GM12878 (cell line): ENCODE data around the gene FBXL14. TPM values are rescaled to one million over a fixed set of nuclear protein-coding genes. Genes with fewer than 3 reads are reported as not detected.

Experiments
- ATF2 ChIP-seq: IDR thresholded peaks from 2 replicates; pipeline ENCODE4 v1.6.1; 2012; ENCODE audit warnings: low read length, inconsistent platforms
- BACH1 ChIP-seq: fragments of 450-650 bp; IDR thresholded peaks from 2 replicates; pipeline ENCODE4 v1.6.1; 2017; ENCODE audit warnings: mild to moderate bottlenecking, borderline replicate concordance
- BCL11A ChIP-seq: IDR thresholded peaks from 2 replicates; pipeline ENCODE4 v1.6.1; 2011; ENCODE audit warnings: low read depth, low read length
- BCLAF1 ChIP-seq: fragments of 450-650 bp; IDR thresholded peaks from 2 replicates; pipeline ENCODE4 v1.6.1; 2017; ENCODE audit warnings: antibody characterized with exemption, mild to moderate bottlenecking, moderate library complexity
- CEBPB ChIP-seq, 2 experiments: fragments of 150-350 bp in 1 of 2; IDR thresholded peaks; 2 replicates each; pipeline ENCODE4 v1.6.1; 2012 to 2014; ENCODE audit warnings: low read depth in 2 of 2, low read length in 2 of 2, borderline replicate concordance in 1 of 2, inconsistent platforms in 1 of 2
- CHD4 ChIP-seq: fragments of 200-600 bp; sonication (generic); IDR thresholded peaks from 2 replicates; pipeline ENCODE4 v1.6.1; 2016; ENCODE audit warnings: mild to moderate bottlenecking
- DPF2 ChIP-seq: fragments of 450-650 bp; IDR thresholded peaks from 2 replicates; pipeline ENCODE4 v1.6.1; 2017; ENCODE audit warnings: mild to moderate bottlenecking
- EED ChIP-seq: sonication (generic); IDR thresholded peaks from 2 replicates; pipeline ENCODE4 v1.6.1; 2016; ENCODE audit warnings: antibody characterized with exemption, low read depth
- FOS ChIP-seq: IDR thresholded peaks from 3 replicates; pipeline ENCODE4 v1.6.1; 2011; ENCODE audit warnings: borderline replicate concordance; ENCODE audit not compliant: insufficient read length; ENCODE audit errors: extremely low read depth
- IKZF1 ChIP-seq: fragments of 450-650 bp; conservative IDR thresholded peaks from 2 replicates; pipeline ENCODE4 v1.6.1; 2017; ENCODE audit warnings: antibody characterized with exemption, mild to moderate bottlenecking
- LARP7 ChIP-seq: fragments of 450-650 bp; IDR thresholded peaks from 2 replicates; pipeline ENCODE4 v1.6.1; 2017; ENCODE audit warnings: mild to moderate bottlenecking
- MAX ChIP-seq: IDR thresholded peaks from 2 replicates; pipeline ENCODE4 v1.6.1; 2012; ENCODE audit warnings: low read depth, low read length, improper control_type of control experiment
- POLR2AphosphoS2 ChIP-seq: IDR thresholded peaks from 2 replicates; pipeline ENCODE4 v1.6.1; 2011; ENCODE audit warnings: low read depth, mild to moderate bottlenecking, low read length, improper control_type of control experiment, moderate library complexity
- POLR2AphosphoS5 ChIP-seq: IDR thresholded peaks from 2 replicates; pipeline ENCODE4 v1.6.1; 2011; ENCODE audit warnings: mild to moderate bottlenecking, low read length, inconsistent platforms
- RBBP5 ChIP-seq: fragments of 200-600 bp; sonication (generic); conservative IDR thresholded peaks from 2 replicates; pipeline ENCODE4 v1.6.1; 2016
- REST ChIP-seq: IDR thresholded peaks from 2 replicates; pipeline ENCODE4 v1.6.1; 2012; ENCODE audit warnings: mild to moderate bottlenecking, low read depth, low read length
- RUNX3 ChIP-seq: IDR thresholded peaks from 2 replicates; pipeline ENCODE4 v1.6.1; 2012; ENCODE audit warnings: low read length, inconsistent platforms
- SMAD5 ChIP-seq: IDR thresholded peaks from 2 replicates; pipeline ENCODE4 v1.6.1; 2016; ENCODE audit warnings: antibody characterized with exemption, low read depth
- STAT1 ChIP-seq: fragments of 450-650 bp; conservative IDR thresholded peaks from 2 replicates; pipeline ENCODE4 v1.6.1; 2014; ENCODE audit warnings: antibody characterized with exemption, mild to moderate bottlenecking
- STAT3 ChIP-seq: IDR thresholded peaks from 2 replicates; pipeline ENCODE4 v1.6.1; 2011; ENCODE audit warnings: low read depth, low read length, improper control_type of control experiment
- TCF3 ChIP-seq: IDR thresholded peaks from 2 replicates; pipeline ENCODE4 v1.6.1; 2012; ENCODE audit warnings: low read depth, mild to moderate bottlenecking, low read length, borderline replicate concordance; ENCODE audit not compliant: insufficient read depth
- ZNF384 ChIP-seq: IDR thresholded peaks from 2 replicates; pipeline ENCODE4 v1.6.1; 2012; ENCODE audit warnings: low read depth, mild to moderate bottlenecking, low read length, improper control_type of control experiment, borderline replicate concordance
- polyA plus RNA-seq, 11 experiments: library from polyadenylated mRNA; depleted of rRNA in 4 of 11; unstranded in 6 of 11; stranded (reverse) in 5 of 11; fragments of >200 nt; fragmentation: Nextera tagmentation in 4 of 11; fragmentation: Illumina TruSeq in 1 of 11; extraction: Ambion mirVana in 4 of 11; extraction: Trizol in 1 of 11; gene quantifications; 1 replicate in 1 of 11; 2 replicates in 10 of 11; pipeline versions ENCODE4 v1.2.1 to v1.2.3, GENCODE V29; 2011 to 2016; ENCODE audit warnings: inconsistent platforms in 2 of 11, missing spikeins in 2 of 11, low read depth in 1 of 11
- total RNA-seq, 4 experiments: library from RNA; depleted of rRNA in 3 of 4; stranded (reverse); fragments of >200 nt in 3 of 4; fragmentation: Illumina TruSeq in 1 of 4; extraction: Trizol in 1 of 4; gene quantifications; 2 replicates each; pipeline versions ENCODE4 v1.2.1 to v1.2.3, GENCODE V29; 2013 to 2021

FBXL14 gene
- total and polyA plus RNA-seq, 10 of the 15 experiments (the other 5 are each of a cell fraction or from before 2014, with no cell fraction given) = 0.44 to 19.0 (median 2.9) TPM

GRCh38 chr12:1533602-1534304 is 60.6 kb downstream of the FBXL14 start (continued):
- TF ChIP-seq BACH1 = no peak; the same call in 1 of the 2 replicates
- TF ChIP-seq DPF2 = peak; percentile 89
- no peak for TF ChIP-seq STAT1
- peak; percentile 40; the same call in 1 of the 2 replicates for TF ChIP-seq TCF3
- no peak for TF ChIP-seq RBBP5
- TF ChIP-seq LARP7 = peak; percentile 34; the same call in 1 of the 2 replicates
- no peak; a peak in 1 of 4 replicates for TF ChIP-seq CEBPB (IDR thresholded peaks at IDR 0.05; ENCODE audit: borderline replicate concordance in 1 of 2, low read depth in 2 of 2, low read length in 2 of 2)
- TF ChIP-seq EED = peak; percentile 96
- no peak for TF ChIP-seq STAT3
- TF ChIP-seq FOS = no peak
- TF ChIP-seq RUNX3 = peak; percentile 100
- no peak for TF ChIP-seq ZNF384
- TF ChIP-seq REST = no peak
- TF ChIP-seq SMAD5 = no peak
- TF ChIP-seq BCL11A = peak; percentile 87; the same call in 1 of the 2 replicates
- no peak for TF ChIP-seq BCLAF1
- TF ChIP-seq POLR2AphosphoS5 = no peak
- TF ChIP-seq MAX = 0 out of 2 replicates have a peak, but pooled peaks have one; percentile 58
- TF ChIP-seq POLR2AphosphoS2 = no peak
- TF ChIP-seq IKZF1 = peak; percentile 97
- TF ChIP-seq CHD4 = no peak
- TF ChIP-seq ATF2 = peak; percentile 80; the same call in 1 of the 2 replicates
